Liver (tissue), 9 donors: ENCODE measurements around the gene SETD5. TPM values are rescaled to one million over a fixed set of nuclear protein-coding genes. Genes with fewer than 3 reads are reported as not detected.

Experiments used
- DNase-seq: peaks from one replicate; pipeline ENCODE4 v3.0.0-alpha.2; 2017; ENCODE audit warnings: low spot score
- H3K27ac ChIP-seq, 2 donors: one replicate each; pipeline ENCODE4 v1.7.0; 2013; ENCODE audit warnings: inconsistent platforms in 2 of 2, low read length in 2 of 2, control low read depth in 1 of 2, low read depth in 1 of 2, mild to moderate bottlenecking in 1 of 2
- H3K27me3 ChIP-seq, 4 donors: one replicate each; pipeline versions ENCODE4 v1.6.1 to v1.7.0; 2013; ENCODE audit warnings: low read length in 3 of 4, inconsistent platforms in 1 of 4, mild to moderate bottlenecking in 1 of 4, moderate library complexity in 1 of 4; ENCODE audit not compliant: control insufficient read depth in 4 of 4, insufficient read depth in 4 of 4
- H3K36me3 ChIP-seq, 4 donors: one replicate each; pipeline versions ENCODE4 v1.6.1 to v1.7.0; 2013; ENCODE audit warnings: low read length in 3 of 4, mild to moderate bottlenecking in 3 of 4, low read depth in 1 of 4, moderate library complexity in 1 of 4; ENCODE audit not compliant: control insufficient read depth in 4 of 4, insufficient read depth in 3 of 4
- H3K4me1 ChIP-seq, 4 donors: one replicate each; pipeline versions ENCODE4 v1.6.1 to v1.7.0; 2013; ENCODE audit warnings: low read length in 3 of 4, mild to moderate bottlenecking in 3 of 4, moderate library complexity in 1 of 4; ENCODE audit not compliant: control insufficient read depth in 4 of 4, insufficient read depth in 4 of 4
- H3K4me3 ChIP-seq, 3 donors: one replicate each; pipeline versions ENCODE4 v1.6.1 to v1.7.0; 2013; ENCODE audit warnings: low read length in 3 of 3, control low read depth in 1 of 3, low read depth in 1 of 3, mild to moderate bottlenecking in 1 of 3
- H3K9ac ChIP-seq, 2 donors: one replicate each; pipeline ENCODE4 v1.7.0; 2013; ENCODE audit warnings: low read length in 2 of 2, mild to moderate bottlenecking in 2 of 2, moderate library complexity in 2 of 2, control low read depth in 1 of 2, low read depth in 1 of 2
- H3K9me3 ChIP-seq, 4 donors: one replicate each; pipeline versions ENCODE4 v1.6.1 to v1.7.0; 2013; ENCODE audit warnings: low read length in 3 of 4; ENCODE audit not compliant: control insufficient read depth in 4 of 4
- EGR1 ChIP-seq, 2 donors: IDR thresholded peaks; 2 replicates each; pipeline ENCODE4 v1.6.1; 2016 to 2018; ENCODE audit warnings: antibody characterized with exemption in 2 of 2, low read depth in 2 of 2
- FOXA1 ChIP-seq: IDR thresholded peaks from 2 replicates; pipeline ENCODE4 v1.6.1; 2016; ENCODE audit warnings: antibody characterized with exemption
- FOXA2 ChIP-seq: IDR thresholded peaks from 2 replicates; pipeline ENCODE4 v1.6.1; 2016; ENCODE audit warnings: antibody characterized with exemption
- GABPA ChIP-seq, 2 donors: IDR thresholded peaks in 1 of 2; conservative IDR thresholded peaks in 1 of 2; 2 replicates each; pipeline ENCODE4 v1.6.1; 2016; ENCODE audit warnings: antibody characterized with exemption in 2 of 2, mild to moderate bottlenecking in 1 of 2, moderate library complexity in 1 of 2
- HNF4A ChIP-seq, 2 donors: conservative IDR thresholded peaks; 2 replicates each; pipeline ENCODE4 v1.6.1; 2016; ENCODE audit warnings: antibody characterized with exemption in 2 of 2, mild to moderate bottlenecking in 2 of 2
- HNF4G ChIP-seq: IDR thresholded peaks from 2 replicates; pipeline ENCODE4 v1.6.1; 2016; ENCODE audit warnings: antibody characterized with exemption
- JUND ChIP-seq, 2 donors: IDR thresholded peaks; 2 replicates each; pipeline ENCODE4 v1.6.1; 2016; ENCODE audit warnings: antibody characterized with exemption in 2 of 2
- RAD21 ChIP-seq, 2 donors: IDR thresholded peaks; 2 replicates each; pipeline ENCODE4 v1.6.1; 2016; ENCODE audit warnings: antibody characterized with exemption in 2 of 2, mild to moderate bottlenecking in 2 of 2
- RXRA ChIP-seq, 2 donors: IDR thresholded peaks; 2 replicates each; pipeline ENCODE4 v1.6.1; 2017 to 2018; ENCODE audit warnings: antibody characterized with exemption in 2 of 2, mild to moderate bottlenecking in 1 of 2
- SP1 ChIP-seq: IDR thresholded peaks from 2 replicates; pipeline ENCODE4 v1.6.1; 2018; ENCODE audit warnings: antibody characterized with exemption, mild to moderate bottlenecking
- YY1 ChIP-seq: IDR thresholded peaks from 2 replicates; pipeline ENCODE4 v1.6.1; 2016; ENCODE audit warnings: antibody characterized with exemption, mild to moderate bottlenecking
- whole genome bisulfite sequencing: extraction: QIAGEN DNeasy Blood & Tissue Kit; methylation state at CpG from one replicate; pipeline ENCODE4 v1.1.7; 2013; 5-methylcytosine and 5-hydroxymethylcytosine counted together
- polyA plus RNA-seq, 2 donors: library from polyadenylated mRNA; stranded (reverse) in 1 of 2; unstranded in 1 of 2; fragments of 200-250 nt in 1 of 2; fragments of >200 nt in 1 of 2; fragmentation: Nextera tagmentation in 1 of 2; extraction: Ambion mirVana in 1 of 2; gene quantifications; one replicate each; pipeline versions ENCODE4 v1.2.1 to v1.2.3, GENCODE V29; 2013 to 2015
- total RNA-seq, 2 donors: library from RNA; depleted of rRNA; stranded (reverse); fragments of >200 nt; gene quantifications; one replicate each; pipeline ENCODE4 v1.2.3, GENCODE V29; 2014
- TF ChIP-seq, protein P1 (sequence below): IDR thresholded peaks from 2 replicates; pipeline ENCODE4 v1.6.1; 2016; ENCODE audit warnings: antibody characterized with exemption, mild to moderate bottlenecking
- TF ChIP-seq, protein P2 (sequence below): fragments of 150-350 bp; IDR thresholded peaks from 2 replicates; pipeline ENCODE4 v1.5.1; 2017; ENCODE audit warnings: improper control_type of control experiment, low read depth, low read length; ENCODE audit not compliant: missing input control
- TF ChIP-seq, protein P3 (sequence below): IDR thresholded peaks from 2 replicates; pipeline ENCODE4 v1.6.1; 2016; ENCODE audit warnings: antibody characterized with exemption
- TF ChIP-seq, protein P4 (sequence below): IDR thresholded peaks from 2 replicates; pipeline ENCODE4 v1.6.1; 2016; ENCODE audit warnings: antibody characterized with exemption
- TF ChIP-seq, protein P5 (sequence below): IDR thresholded peaks from 2 replicates; pipeline ENCODE4 v1.6.1; 2016; ENCODE audit warnings: antibody characterized with exemption
- donor health status: healthy.
- donor health status: healthy.
- donor health status: healthy.
- donor health status: healthy.
- donor health status: healthy.

SETD5 gene
- total and polyA plus RNA-seq, 4 donors, result 17.9 to 76.6 (median 24.3) TPM

DNA sequence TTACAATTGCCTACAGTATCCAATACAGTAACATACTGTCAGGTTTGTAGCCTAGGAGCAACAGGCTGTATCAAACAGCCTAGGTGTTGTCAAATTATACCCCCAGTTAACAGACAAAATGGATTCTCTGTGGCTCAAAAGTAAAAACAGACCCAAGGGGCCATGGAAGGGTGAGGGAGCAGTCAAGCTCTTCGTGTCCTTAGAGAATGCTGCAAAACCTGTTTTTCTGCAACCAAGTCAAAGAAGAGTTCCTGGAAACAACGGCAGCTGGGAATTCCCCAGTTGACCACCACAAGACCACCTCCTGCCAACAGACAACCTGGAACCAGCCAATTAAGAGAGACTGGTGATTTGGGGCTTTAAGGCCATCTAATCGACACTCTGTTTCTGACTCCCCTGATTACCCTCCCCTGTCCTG lies 45.7 kb upstream of the SETD5 start:
- Histone ChIP-seq H3K9ac (no peak overlapping the region), H3K4me3 (no peak overlapping the region), H3K4me1 (peaks cover 12 to 27% (median 18%) of the 10 kb centered on the region in 4 donors), H3K36me3 (no peaks in the 10 kb centered on the region), H3K9me3 (no peaks in the 10 kb centered on the region), H3K27ac (no peak overlapping the region), H3K27me3 (no peaks in the 10 kb centered on the region)
- 79% methylated on average over 3 of the region's 3 CpGs for WGBS
- DNase-seq, result no peak
- no peak for TF ChIP-seq JUND (IDR thresholded peaks at IDR 0.05)
- TF ChIP-seq RAD21 (IDR thresholded peaks at IDR 0.05), result no peak
- TF ChIP-seq FOXA2, result no peak
- TF ChIP-seq, protein P1, sequence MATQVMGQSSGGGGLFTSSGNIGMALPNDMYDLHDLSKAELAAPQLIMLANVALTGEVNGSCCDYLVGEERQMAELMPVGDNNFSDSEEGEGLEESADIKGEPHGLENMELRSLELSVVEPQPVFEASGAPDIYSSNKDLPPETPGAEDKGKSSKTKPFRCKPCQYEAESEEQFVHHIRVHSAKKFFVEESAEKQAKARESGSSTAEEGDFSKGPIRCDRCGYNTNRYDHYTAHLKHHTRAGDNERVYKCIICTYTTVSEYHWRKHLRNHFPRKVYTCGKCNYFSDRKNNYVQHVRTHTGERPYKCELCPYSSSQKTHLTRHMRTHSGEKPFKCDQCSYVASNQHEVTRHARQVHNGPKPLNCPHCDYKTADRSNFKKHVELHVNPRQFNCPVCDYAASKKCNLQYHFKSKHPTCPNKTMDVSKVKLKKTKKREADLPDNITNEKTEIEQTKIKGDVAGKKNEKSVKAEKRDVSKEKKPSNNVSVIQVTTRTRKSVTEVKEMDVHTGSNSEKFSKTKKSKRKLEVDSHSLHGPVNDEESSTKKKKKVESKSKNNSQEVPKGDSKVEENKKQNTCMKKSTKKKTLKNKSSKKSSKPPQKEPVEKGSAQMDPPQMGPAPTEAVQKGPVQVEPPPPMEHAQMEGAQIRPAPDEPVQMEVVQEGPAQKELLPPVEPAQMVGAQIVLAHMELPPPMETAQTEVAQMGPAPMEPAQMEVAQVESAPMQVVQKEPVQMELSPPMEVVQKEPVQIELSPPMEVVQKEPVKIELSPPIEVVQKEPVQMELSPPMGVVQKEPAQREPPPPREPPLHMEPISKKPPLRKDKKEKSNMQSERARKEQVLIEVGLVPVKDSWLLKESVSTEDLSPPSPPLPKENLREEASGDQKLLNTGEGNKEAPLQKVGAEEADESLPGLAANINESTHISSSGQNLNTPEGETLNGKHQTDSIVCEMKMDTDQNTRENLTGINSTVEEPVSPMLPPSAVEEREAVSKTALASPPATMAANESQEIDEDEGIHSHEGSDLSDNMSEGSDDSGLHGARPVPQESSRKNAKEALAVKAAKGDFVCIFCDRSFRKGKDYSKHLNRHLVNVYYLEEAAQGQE, result no peak
- TF ChIP-seq EGR1 (IDR thresholded peaks at IDR 0.05; ENCODE audit: low read depth in 2 of 2), result no peak
- no peak for TF ChIP-seq GABPA (IDR thresholded peaks at IDR 0.05 in 1 of 2, conservative IDR thresholded peaks at IDR 0.05 in 1 of 2)
- no peak for TF ChIP-seq YY1
- TF ChIP-seq SP1, result no peak
- TF ChIP-seq, protein P2, sequence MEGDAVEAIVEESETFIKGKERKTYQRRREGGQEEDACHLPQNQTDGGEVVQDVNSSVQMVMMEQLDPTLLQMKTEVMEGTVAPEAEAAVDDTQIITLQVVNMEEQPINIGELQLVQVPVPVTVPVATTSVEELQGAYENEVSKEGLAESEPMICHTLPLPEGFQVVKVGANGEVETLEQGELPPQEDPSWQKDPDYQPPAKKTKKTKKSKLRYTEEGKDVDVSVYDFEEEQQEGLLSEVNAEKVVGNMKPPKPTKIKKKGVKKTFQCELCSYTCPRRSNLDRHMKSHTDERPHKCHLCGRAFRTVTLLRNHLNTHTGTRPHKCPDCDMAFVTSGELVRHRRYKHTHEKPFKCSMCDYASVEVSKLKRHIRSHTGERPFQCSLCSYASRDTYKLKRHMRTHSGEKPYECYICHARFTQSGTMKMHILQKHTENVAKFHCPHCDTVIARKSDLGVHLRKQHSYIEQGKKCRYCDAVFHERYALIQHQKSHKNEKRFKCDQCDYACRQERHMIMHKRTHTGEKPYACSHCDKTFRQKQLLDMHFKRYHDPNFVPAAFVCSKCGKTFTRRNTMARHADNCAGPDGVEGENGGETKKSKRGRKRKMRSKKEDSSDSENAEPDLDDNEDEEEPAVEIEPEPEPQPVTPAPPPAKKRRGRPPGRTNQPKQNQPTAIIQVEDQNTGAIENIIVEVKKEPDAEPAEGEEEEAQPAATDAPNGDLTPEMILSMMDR, result no peak
- TF ChIP-seq RXRA (IDR thresholded peaks at IDR 0.05), result no peak
- no peak for TF ChIP-seq FOXA1
- TF ChIP-seq, protein P3, sequence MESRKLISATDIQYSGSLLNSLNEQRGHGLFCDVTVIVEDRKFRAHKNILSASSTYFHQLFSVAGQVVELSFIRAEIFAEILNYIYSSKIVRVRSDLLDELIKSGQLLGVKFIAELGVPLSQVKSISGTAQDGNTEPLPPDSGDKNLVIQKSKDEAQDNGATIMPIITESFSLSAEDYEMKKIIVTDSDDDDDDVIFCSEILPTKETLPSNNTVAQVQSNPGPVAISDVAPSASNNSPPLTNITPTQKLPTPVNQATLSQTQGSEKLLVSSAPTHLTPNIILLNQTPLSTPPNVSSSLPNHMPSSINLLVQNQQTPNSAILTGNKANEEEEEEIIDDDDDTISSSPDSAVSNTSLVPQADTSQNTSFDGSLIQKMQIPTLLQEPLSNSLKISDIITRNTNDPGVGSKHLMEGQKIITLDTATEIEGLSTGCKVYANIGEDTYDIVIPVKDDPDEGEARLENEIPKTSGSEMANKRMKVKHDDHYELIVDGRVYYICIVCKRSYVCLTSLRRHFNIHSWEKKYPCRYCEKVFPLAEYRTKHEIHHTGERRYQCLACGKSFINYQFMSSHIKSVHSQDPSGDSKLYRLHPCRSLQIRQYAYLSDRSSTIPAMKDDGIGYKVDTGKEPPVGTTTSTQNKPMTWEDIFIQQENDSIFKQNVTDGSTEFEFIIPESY, result no peak
- TF ChIP-seq HNF4G, result no peak
- TF ChIP-seq, protein P4, sequence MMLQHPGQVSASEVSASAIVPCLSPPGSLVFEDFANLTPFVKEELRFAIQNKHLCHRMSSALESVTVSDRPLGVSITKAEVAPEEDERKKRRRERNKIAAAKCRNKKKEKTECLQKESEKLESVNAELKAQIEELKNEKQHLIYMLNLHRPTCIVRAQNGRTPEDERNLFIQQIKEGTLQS, result no peak
- TF ChIP-seq, protein P5, sequence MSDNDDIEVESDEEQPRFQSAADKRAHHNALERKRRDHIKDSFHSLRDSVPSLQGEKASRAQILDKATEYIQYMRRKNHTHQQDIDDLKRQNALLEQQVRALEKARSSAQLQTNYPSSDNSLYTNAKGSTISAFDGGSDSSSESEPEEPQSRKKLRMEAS, result no peak
- TF ChIP-seq HNF4A (conservative IDR thresholded peaks at IDR 0.05), result no peak
